Measurements from ENCODE around the gene SNX13. TPM values are rescaled to one million over a fixed set of nuclear protein-coding genes. Genes with fewer than 3 reads are reported as not detected.

The SNX13 gene
- total RNA-seq, 4 donors from 2014 or later = 71.1 to 94.9 (median 80.9) TPM

- no peak for TF ChIP-seq CTCF (IDR thresholded peaks at IDR 0.05; ENCODE audit: low read depth)
Observed at GRCh38 chr7:17984288-17984687, 44.0 kb upstream of the SNX13 start.

DNA sequence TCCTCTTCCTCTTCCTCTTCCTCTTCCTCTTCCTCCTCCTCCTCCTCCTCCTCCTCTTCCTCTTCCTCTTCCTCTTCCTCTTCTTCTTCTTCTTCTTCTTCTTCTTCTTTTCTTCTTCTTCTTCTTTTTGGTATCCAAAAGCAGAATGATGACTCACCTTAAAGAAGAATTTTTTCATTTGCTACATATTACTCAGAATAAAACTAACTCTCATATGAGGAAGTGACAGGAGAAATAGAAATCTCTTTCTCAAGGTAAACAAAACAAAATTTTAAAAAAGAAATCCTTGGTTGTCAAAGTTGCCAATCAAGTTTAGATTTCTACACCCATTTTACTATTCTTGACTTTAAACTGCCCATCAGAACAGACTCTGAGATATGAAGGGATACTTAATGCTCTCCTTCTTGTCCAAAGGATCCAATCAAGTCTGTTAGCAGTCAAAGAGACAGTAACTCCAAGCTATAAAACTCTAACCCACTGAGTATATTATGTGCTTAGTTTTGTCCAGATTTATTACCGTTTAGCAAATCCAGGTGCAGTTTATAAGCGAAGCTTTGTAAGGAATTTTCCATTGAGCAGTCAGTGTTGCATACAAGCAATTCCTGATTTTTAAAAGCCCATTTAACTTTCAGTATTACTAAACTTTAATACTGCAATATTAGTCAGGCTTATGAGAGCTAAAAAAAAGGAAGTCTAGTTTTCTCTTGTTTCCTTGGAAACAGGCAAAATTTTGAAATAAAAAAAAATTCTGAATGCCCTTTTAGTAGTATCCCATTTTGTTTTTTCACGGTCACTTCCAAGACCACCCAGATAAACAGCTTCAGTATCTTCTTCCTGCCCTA is 43.1 kb upstream of the SNX13 start:
- TF ChIP-seq CTCF (IDR thresholded peaks at IDR 0.05; ENCODE audit: low read depth) = no peak

GRCh38 chr7:17976952-17977351 is 36.7 kb upstream of the SNX13 start:
- TF ChIP-seq CTCF (IDR thresholded peaks at IDR 0.05; ENCODE audit: low read depth) = no peak

GRCh38 chr7:17971411-17971810 is 31.1 kb upstream of the SNX13 start:
- no peak for TF ChIP-seq CTCF (IDR thresholded peaks at IDR 0.05; ENCODE audit: low read depth)

DNA sequence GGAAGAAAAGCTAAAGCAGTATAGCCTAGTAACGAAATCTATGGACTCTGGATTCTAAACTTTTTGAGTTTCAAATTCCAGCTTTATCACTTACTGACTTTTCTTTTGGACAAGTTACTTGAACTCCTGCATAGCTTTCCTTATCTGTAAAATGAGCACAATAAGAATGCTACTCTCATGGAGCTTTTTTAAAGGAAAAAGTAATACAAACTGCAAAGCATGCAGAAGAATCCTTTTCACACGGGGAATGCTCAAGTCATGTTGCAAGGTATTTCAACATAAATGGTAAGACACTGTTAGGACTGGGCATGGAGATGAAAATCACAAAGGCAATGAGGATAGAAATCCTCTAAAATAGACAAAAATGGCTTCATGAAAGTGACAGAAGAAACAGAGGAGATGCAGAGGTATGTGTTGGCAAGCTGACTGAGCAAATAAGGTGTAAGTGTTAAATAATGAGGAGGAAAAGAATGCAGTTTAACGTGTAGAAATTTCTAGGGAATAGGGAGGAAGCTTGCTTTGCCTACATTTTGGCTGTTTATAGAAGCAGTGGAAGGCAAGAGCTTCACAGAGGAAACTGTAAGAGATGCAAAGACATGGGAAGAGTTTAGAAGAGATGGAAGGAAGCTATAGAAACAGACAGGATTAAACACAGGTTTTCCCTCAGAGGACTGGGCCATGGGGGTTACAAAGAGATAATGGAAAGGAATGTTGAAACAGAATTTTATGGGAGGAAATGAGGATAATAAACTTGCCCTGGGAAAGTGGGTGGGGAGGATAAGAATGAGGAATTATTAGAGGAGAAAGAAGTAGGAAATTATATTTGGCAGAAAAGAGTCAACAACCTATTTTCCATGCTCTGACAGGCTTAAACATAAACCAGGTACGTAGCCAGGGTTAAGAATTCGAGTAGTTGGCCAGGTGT is 28.8 kb upstream of the SNX13 start:
- TF ChIP-seq CTCF (IDR thresholded peaks at IDR 0.05; ENCODE audit: low read depth) = no peak

- no peak for TF ChIP-seq CTCF (IDR thresholded peaks at IDR 0.05; ENCODE audit: low read depth)
Observed at GRCh38 chr7:17966706-17967105, 26.4 kb upstream of the SNX13 start.

DNA sequence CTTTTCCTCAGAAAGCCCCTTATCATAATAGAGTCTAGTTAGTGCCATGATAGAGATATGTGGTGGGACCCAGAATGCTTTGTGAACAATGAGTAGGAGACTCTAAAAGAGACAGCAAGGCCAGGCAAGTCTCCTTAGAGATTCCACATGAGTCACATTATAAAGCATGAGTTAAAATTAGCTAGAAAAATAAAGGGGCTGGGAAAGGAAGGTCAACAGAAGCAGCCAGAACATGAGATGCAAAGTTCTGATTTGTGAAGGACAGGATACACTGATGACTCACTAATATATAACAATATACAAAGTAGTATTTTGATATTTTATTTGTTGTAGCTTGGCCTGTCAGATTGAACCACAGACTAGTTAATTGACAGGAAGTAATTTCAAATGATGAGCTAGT is 25.3 kb upstream of the SNX13 start:
- TF ChIP-seq CTCF (IDR thresholded peaks at IDR 0.05; ENCODE audit: low read depth) = no peak
